NCI-H446 (cell line): ENCODE measurements around the gene COQ5.
"Not testable (repeated sequence)": the region's sequence is repeated elsewhere in the genome, so short reads cannot be mapped to it uniquely, and the experiment has no call there.

Source experiments
- DNase-seq, 2 experiments: peaks; one replicate each; lab custom pipeline; 2025; lab: John Stamatoyannopoulos, UW

Gene COQ5

DNA sequence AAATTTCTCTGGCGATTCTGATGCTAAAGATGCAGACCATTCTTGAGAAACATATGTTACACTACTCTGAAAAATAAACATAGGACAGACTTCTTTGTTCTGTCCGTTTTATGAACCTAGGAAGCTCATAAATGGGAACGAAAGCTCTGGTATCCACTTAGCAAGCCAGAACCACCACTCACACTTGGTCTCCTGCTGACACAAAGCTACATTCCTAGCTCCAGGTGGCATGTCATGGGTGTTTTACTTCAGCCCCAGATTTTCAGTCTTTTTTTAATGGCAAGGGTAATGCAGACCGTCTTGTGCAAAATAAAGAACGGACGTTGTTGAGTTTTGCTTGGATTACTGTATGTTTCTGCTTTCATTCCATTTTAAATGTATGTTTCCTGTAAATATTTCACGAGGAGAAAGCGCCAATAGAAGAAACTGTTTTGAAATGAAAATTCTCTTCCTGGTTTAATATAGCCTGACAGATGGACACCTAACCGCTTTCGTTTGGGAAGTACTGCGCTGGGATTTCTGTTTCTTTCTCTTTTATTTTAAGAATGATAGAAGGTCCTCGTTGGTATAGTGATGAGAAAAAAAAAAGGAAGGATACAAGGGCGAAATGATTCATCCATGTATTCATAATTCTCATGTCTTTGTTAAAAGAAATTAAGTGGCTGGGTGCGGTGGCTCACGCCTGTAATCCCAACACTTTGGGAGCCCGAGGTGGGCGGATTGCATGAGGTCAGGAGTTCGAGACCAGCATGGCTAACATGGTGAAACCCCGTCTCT is 871 bp upstream of the COQ5 start:
- no peak for DNase-seq

DNA sequence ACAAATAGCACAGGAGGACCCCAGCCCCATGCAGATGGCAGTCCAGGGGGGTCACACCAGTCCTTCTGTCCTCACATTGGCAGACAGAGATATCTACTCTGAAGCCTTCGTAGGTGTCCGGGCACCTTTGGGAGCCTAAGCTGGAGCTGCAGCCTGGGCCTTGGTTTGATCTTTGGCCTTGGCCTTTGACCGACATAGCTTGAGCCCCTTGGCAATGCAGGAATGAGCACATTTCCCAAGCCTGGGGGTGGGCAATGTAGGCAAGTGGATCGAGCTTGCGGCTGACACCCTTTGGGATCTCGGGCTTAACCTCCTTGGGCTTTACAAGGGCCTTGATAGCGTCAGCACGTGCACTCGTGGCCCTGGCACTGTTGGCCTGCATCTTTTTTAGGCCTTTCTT is 6.4 kb downstream of the COQ5 start:
- DNase-seq = no peak

DNA sequence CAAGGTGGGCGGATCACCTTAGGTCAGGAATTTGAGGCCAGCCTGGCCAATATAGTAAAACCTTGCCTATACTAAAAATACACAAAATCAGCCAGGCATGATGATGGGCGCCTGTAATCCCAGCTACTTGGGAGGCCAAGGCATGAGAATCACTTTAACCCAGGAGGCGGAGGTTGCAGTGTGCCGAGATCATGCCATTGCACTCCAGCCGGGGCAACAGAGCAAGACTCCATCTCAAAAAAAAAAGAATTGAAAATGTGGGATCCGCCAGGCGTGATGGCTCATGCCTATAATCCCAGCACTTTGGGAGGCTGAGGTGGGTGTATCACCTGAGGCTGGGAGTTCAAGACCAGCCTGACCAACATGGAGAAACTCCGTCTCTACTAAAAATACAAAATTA is 9.6 kb downstream of the COQ5 start:
- not testable (repeated sequence) for DNase-seq

DNA sequence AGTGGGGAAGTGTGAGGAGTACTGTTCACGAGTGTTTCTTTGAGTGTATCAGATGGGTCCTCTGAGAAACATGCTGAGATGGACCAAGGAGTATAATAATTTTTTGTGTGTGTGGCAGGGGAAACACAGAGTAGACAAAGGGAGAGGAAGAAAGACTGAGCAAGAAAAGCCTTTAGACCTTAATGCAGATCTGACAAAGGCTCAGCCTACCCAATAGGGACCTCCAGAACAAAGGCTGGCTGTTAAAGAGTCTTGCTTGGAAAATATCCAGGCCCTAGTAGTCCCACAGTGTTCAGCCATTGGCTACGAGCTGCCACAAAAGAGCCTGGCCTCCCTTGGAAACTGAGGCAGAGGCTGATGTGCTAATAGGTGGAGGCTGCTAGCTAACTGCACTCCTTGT is 13.5 kb downstream of the COQ5 start:
- DNase-seq = no peak

DNA sequence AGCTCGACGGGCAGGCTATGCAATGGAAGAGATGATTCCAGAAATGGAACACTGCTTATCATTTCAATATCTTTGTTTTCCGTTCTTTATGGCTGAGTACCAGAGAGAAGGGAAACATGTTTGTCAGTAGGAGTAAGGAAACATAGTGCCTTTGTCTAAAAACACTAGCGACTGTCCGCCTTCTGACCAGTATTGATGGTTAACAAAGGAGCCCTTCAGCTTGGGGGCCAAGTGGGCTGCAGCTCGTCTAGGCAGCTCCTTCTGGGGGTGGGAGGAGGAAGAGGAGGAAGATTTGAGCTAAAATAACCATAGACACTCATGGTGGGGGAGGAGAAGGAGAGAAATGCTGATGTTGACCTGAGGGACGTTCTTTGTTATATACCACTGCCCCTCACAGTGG is 15.0 kb downstream of the COQ5 start:
- no peak for DNase-seq

DNA sequence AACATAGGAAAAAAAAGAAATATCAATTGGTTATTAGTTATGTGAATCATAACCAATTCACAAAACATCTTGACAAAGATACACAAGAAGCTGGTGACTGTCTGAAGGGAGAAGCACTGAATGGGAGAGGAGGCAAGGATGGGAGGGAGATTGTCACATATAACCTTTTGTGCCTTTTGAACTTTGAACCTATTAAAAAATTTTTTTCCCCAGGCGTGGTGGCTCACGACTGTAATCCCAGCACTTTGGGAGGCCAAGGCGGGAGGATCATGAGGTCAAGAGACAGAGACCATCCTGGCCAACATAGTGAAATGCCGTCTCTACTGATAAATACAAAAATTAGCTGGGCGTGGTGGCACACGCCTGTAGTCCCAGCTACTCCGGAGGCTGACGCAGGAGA is 20.4 kb downstream of the COQ5 start:
- no peak for DNase-seq

DNA sequence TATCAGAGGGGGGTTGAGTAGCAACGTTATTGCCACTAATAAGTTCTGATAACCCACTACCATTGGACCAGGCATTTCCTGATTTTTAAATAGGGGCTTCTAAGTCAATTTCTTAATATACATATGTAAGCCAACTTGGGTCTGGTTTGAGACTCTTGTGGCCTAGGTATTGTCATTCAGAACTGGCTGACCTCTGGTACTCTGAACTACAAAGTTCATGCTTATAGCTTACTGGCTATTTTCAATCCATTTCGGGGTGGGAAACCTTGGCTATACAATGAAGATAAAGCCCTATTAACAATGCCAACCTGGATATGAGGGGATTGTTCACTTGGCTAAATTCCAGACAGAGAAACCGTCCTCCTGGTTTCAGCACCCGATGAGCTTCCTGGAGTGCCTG is 24.4 kb downstream of the COQ5 start:
- DNase-seq = no peak

DNA sequence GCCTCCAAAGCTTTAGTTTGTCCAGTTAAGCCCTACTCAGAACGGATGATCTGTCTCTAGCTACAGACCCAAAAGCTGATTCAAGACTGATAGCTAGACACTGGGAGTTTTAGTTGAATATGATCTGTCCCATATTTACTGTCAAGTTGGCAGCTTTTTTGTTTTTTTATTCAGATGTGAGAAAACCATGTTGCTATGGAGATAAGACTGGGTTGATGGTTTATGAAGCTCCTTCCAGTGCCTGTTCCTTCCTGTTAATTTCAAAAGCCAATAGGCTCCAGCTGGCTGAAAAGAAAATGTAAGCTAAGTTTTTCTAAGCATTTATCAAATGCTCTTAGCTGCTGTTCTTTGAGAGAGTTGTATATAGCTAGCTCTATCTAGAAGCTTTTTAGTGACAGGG is 28.4 kb downstream of the COQ5 start:
- no peak for DNase-seq

DNA sequence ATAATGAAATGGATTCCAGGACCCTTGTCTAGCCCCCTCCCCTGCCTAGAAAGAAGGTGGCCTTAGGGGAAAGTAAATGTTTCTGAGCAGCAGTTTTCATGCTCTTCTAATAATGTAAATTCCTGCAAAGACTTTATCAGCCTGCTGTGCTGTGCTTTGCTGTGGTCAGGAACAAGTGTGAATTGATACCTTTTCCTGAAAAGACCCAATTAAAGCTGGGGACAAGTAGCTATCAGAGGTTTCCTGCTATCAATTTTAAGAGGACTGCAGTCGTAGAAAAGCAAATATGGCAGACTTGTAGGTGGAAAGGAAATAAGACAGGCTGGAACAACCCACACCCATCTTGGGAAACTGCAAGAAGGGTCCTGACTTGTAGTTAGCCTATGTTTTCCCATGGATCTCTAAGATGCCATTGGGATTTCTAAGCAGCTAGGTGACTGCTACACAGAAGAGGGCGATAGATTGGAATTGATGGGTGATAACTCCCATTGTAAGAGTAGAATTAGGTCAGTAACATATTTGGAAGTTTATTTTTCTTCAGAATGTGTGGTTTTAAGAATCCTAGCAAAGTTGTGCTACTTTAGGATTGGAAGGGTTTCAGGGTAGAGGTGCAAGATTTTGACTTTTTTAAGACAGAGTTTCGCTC is 30.0 kb downstream of the COQ5 start:
- no peak for DNase-seq

DNA sequence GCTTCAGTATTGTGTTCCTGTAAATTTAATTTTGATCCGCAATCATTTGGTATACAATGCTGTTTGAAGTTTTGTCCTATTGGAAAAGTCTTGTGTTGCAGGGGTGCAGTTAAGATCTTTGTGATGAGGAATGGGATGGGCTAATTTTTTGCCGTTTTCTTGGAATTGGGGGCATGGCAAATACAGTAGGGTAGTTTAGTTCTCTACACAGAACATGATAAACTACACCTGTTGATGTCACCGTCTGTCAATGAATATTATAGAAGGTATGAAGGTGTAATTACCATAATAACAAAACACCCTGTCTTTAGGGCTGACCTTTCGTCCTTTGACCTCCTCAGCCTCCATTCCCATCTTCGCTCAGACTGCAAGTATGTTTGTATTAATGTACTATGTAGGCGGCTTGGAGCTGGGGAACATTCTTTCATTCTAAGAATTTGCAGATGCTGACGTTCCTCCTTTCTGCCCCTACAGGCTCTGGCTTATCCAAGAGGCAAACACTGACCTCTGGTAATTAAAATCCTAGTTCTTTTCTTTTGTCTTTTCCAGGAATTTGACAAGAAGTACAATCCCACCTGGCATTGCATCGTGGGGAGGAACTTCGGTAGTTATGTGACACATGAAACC is 31.3 kb downstream of the COQ5 start:
- no peak for DNase-seq

DNA sequence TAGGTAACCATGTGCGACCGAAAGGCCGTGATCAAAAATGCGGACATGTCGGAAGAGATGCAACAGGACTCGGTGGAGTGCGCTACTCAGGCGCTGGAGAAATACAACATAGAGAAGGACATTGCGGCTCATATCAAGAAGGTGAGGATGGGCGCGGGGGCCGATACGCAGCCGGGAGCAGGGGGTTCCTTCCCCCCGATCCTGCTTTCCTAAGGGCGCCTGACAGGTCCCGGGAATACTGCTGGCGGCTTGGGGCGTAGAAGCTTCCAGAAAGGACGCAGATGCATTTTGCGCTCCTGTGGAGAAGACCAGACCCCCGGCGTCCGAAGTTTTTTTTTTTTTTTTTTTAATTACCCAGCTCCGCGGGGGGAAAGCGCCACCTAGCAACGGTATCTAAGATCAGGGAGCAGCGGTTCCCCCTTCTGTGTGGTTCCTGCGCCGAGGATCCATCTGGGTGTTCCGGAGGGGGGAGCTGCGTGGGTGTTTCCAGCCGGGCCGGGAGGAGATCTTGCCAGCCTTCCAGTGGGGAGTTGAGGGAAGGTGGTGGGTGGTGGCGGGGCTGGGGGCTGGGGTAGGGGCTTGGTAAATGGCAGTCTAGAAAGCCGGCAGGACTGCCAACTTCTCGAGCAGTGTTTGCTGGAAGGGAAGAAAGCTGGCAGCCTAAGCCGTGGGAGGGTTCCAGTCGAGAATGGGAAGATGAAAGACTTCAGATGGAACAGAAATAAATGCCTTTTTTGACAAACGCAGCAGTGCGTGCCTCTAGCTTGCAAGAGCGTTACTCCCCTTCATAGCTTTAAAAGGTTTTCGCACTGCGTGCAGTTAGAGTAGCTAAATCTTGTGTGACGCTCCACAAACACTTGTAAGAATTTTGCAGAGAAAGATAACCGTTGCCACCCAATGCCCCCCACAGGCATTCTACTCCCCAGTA is 32.3 kb downstream of the COQ5 start:
- DNase-seq = peak in 1 of 2 experiments; percentile 48

DNA sequence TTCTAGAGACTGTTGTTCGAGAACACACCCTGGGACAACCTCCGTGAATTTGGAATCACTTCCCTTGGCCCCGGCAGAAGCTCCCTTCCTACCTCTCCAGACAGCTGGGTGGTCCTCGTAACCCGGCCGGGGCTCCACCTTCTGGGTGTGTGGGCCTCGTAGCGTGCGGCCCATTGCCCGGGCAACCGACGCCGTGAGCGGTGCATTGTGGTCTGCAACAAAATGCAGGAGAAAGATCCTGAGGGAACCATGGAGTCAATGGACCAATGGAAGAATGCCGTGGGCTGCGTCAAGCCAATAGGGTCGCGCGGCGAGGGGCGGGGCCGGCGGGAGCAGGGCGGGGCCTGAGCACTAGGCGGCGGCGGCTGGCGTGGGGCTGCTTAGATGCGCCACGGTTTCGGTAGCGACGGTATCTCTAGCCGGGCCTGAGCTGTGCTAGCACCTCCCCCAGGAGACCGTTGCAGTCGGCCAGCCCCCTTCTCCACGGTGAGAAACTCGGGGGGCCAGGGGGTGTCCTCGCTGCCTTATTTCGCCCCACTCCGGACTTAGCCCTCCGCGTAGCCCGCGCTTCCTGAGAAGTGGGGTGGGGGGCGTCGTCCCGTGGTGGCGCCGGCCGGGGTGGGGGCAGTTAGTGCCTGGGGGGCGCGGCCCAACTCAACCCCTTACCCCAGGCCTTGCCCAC is 33.1 kb downstream of the COQ5 start, which contains the start of gene DYNLL1:
DYNLL1 (plus strand) TSS at position 383 of the 682 bp plus-strand sequence. CDS start 309 bp downstream, outside the sequence.
- DNase-seq = peak; percentile 92 to 97

DNA sequence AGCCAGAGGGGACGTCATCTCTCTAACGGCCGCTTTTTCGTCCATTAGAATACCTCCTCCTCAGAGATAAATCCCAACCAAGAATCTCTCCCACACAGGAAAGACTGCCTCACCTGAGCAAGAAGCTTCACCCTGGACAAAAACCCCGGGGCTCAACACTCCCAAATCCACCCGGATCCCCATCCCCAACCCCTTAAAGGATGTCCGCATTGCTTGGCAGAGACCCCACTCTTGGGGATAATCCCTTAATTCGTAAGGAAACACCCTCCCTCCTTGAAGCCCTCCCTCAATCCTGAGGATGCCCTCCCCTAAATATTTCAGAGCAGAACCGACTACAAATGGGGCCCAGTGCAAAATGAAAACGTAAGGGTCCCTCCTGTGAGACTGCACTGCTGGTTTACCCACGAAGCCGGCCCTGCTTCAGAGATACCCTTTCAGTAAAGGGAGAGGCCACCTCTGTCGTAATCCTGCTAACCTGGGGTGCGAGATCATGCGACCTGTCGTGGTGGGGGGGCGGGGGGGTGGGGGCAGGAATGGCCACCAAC is 33.7 kb downstream of the COQ5 start:
- no peak for DNase-seq

DNA sequence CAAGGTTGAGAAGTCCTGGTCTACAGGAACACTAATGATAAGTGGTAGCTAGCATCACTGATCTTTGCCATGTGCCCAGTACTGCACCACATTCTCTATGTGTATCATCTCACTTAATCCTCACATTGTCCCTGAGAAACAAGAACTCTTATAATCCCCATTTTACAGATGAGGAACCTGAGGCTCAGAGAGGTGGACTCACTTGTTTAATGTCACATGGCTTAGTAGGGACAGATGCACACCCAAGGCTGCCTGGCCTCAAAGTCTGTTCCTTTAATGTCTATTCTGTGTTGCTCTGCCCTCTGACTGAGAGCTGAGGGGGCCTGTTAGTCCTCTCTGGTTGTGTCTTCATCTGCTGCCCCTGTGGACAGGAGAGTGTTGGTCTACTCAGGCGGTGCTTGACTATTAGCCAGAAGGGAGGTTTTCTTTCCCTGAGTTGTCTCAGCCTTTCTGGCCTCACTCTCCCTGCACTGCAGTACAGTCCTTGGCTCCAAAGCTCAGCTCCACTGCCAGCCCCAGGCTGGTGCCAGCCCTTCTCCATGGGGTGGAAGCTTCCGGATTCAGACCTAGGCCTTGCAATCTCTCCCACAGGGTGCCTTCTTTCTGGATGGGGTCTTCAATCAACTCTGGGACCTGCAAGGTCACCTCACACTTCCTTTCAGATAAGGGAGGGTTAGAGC is 38.0 kb downstream of the COQ5 start:
- DNase-seq = peak in 1 of 2 experiments; percentile 13

DNA sequence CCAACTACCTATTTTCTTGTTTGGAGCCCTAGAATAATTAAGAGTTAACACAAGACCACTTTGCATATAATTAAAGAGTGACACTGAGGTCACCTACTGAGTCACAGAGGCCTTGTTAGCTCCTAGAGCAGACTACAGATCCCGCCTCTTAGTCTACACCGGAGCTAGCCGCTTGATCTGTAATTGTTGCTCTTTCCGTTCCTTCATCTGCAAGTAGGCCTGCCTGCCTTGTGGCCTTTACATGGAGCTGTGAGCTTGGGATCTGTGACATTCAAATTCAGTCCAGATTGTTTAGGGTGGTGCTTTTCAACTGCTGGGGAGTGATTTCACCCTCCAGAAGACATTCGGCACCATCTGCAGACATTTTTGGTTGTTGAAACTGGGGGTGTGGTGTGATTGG is 38.6 kb downstream of the COQ5 start:
- no peak for DNase-seq

DNA sequence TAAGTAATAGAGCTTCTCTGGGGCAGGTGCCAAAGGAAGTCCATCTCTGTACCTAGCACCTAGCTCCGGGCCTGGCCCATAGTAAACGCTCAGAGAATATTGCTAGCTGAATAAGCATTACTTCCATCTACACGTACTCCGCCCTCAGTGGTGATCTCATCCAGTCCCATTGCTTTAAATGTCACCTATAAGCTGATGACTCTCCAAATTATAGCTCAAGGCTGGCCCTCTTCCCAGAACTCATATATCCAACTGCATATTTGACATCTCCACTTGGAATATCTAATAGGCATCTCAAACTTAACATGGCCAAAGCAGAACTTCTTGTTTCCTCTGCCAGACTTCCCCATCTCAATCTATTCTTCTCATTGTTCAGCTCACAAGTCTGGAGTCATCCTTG is 39.9 kb downstream of the COQ5 start:
- DNase-seq = peak in 1 of 2 experiments; percentile 39

DNA sequence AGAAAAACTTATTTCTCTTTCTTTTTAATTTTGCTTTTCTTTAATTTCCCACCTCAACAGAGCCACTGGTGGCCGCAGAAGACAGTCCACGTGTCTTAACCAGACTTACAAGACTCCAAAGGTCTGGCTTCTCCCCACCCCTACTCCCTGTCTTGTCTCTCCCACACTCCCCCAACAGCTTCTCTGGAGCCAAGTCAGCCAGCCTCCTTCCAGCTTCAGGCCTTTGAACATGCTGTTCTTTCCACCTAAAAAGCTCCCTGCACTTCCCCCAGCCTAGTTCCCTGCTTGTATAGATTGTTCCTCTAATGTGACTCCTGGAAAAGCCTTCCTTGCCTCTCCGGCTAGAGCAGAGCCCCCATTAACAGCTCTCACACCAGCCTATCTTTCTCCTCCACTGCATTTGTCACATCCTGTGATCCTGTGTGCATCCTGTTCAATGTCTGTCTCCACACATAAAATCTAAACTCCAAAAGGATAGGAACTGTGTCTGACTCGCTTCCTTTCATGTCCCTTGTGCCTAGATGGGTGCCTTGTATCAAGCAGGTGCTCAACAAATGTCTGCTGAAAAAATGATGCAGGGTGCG is 40.8 kb downstream of the COQ5 start:
- DNase-seq = no peak

DNA sequence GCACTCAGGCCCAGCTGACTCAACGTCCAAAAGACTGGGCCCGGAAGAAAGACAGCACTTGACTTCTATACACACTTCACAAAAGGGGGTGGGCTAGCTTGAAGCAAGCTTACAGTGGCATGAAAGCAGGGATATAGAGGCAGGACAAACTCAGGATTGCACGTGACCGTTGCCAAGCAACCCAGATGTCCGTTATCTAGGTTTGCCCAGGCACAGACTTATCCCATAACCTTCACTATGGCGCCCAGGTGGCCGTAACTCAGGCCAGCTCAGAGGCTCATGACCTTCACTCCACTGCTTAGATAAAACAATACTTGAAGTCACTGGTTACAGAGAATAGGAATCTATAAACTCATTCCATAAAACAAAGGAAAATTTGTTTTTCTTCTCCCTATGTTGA is 41.4 kb downstream of the COQ5 start:
- DNase-seq = not testable (repeated sequence)

DNA sequence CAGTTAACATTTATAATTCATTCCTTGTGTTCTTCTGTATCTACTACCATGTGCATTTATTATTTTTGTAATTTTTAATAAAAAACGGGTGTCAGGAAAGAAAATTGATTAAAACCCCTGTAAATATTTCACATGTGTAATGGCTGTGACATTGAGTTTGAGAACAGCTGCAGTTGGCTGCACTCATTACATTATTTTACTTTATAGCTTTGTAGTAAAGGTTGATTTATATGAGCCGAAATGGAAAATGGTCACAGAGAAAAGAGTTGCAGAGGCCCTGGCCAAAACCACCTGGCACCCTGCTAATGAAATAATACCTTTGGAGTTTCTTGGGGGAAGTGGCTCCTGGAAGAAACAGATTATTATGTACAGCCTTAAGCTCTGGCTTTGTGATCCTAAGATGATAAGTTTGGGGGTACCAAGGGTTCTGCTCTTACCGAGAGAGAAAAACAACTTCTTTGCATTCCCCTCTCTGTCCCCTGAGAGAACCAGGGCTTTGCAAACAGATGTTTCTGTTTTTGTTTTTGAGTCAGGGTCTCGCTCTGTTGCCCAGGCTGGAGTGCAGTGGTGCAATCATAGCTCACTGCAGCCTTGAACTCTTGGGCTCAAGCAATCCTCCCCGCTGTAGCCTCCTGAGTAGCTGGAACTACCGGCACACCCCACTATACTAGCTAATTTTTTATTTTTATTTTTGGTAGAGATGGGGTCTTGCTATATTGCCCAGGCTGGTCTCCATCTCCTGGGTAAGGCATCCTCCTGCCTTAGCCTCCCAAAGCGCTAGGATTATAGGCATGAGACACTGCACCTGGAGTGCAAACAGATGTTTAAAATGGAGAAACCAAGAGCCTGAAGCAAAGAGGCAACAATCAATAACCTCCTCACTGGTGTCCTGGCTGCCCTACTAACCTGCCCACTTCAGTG is 42.7 kb downstream of the COQ5 start:
- DNase-seq = no peak
